Head of caudate nucleus (tissue), 42 donors: ENCODE measurements around the gene JAK1.

Experiments
- DNase-seq, 42 donors: peaks; one replicate each; pipeline versions ENCODE4 v3.0.0 to v3.0.0-alpha.2; 2020 to 2021; ENCODE audit warnings: mixed read lengths in 7 of 42
- intact Hi-C: fragments of 100-400 bp; cut with DNase I; formaldehyde crosslinking; loops from one replicate; pipeline ENCODE4 v1.15.0; 2022

Gene JAK1

DNA sequence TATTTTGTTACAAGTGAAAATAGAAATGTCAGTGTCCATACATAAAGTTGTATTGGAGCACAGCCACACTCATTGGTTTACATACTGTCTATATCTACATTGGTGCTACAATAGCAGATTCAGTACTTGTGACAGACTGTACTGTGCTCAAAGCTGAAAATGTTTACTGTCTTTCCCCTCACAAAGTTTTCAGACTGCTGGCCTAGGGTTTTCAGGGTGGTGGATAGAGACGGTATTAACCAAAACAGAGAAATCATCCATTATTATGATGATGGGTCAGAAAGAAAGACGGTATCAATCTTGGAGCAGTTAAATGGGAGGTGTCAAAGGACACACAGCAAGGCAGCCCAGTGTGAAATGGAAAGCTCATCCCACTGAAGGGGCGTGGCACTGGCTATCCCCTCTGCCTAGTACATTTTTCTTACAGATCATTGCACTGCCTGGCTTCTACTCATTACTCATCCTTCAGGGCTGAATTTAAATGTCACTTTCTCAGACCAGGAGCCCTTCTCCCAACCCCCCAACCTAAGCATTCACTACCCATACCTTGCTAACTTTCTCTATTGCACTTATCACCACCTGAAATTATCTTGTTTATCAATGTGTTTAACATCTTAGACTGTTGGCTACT is 10.2 kb downstream of the JAK1 start:
- intact Hi-C loops: no loop called here
- DNase-seq: no peak

GRCh38 chr1:64955097-64956009 is 11.0 kb downstream of the JAK1 start:
- no peak for DNase-seq
- intact Hi-C loops: no loop called here

DNA sequence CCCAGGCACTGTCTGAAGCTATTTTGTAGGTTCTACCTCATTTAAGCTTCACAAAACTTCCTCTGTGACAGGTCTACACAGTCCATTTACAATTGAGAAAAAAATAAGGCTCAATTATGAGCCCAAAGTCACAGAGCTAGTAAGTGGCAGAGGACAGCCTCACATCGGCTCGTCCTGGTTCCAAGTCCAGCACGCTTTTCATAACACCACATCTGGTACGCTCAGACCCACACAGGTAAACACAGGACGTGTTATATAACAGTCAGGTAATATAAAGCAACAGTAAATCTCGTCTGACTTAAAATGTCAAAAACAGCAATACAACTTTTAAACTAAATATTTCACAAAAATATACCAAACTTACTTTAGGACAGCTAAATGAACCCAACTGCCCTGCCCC is 13.1 kb downstream of the JAK1 start:
- intact Hi-C loops: no loop called here
- DNase-seq: no peak

GRCh38 chr1:64950284-64950809 is 16.0 kb downstream of the JAK1 start:
- DNase-seq: no peak

DNA sequence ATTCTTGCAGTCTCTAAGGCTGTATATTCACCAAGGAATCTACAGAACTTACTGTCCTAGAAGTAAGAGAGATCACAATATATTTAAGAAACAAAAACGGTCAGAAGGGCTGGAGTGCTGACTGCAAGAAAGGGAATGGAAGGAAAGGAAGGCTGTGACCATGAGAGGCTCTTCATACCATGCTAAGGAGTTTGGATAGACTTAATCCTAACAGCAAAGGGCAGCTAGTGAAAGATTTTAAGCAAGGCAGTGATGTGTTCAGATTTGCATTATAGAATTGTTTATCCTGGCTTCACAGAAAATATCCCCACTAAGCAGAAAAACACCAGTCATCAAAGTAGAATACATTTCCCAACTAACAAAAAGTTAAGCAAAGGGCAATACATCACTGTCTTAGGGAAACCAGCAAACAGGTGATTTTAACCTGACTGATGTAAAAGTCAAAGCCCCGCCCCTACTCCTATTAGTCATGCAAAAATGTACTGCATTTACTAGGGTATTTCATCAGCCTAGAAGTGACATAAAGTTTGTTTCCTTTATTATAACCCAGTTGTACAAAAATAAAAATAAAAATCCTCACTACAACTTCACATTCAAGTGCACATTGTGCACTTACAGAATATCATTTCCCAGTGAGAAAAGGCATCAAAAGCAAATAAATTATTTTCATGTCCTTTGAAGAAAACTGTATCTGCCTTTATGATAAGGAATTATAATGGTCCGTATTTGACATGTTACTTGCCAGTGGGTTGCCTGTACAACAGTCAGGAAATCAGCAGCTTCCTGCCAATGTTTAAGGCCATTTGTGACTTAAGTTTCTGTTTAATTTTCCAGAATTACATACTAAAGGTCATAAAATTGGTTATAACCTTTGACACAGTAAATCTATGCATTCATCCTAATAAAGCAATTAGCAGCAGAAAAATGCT is 17.2 kb downstream of the JAK1 start:
- DNase-seq: no peak
- intact Hi-C loops: no loop called here

More at GRCh38 chr1:64950284-64950809, 16.0 kb downstream of the JAK1 start:
- intact Hi-C loops: no loop called here

- no peak for DNase-seq
- intact Hi-C loops: no loop called here
Observed at GRCh38 chr1:64948216-64948615, 18.1 kb downstream of the JAK1 start.

GRCh38 chr1:64946916-64947315 is 19.4 kb downstream of the JAK1 start:
- intact Hi-C loops: no loop called here

GRCh38 chr1:64944913-64945312 is 21.4 kb downstream of the JAK1 start:
- no peak for DNase-seq
- intact Hi-C loops: no loop called here

More at GRCh38 chr1:64946916-64947315, 19.4 kb downstream of the JAK1 start:
- DNase-seq: no peak

GRCh38 chr1:64942675-64943074 is 23.7 kb downstream of the JAK1 start:
- intact Hi-C loops: no loop called here
- no peak for DNase-seq

GRCh38 chr1:64942118-64942517 is 24.2 kb downstream of the JAK1 start:
- intact Hi-C loops: no loop called here
- no peak for DNase-seq

- DNase-seq: no peak
- intact Hi-C loops: no loop called here
Observed at GRCh38 chr1:64941461-64942117, 24.8 kb downstream of the JAK1 start.

GRCh38 chr1:64940025-64940424 is 26.3 kb downstream of the JAK1 start:
- intact Hi-C loops: no loop called here
- no peak for DNase-seq

DNA sequence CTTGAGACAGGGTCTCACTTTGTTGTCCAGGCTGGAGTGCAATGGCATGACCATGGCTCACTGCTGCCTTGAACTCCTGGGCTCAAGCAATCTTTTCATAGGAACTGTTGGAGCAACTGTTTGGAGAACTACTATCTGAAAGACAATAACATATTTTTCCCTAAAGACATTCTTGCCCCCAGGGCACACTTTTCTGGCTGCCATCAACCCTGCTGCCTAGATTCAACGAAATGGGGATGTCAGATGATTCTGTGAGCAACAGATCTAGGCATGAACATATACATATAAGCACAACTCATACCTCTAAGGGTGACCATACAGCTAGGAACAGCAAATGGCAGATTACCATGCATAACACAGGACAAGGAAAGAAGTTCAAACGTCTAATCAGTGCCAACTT is 27.4 kb downstream of the JAK1 start:
- intact Hi-C loops: no loop called here
- DNase-seq: no peak

- intact Hi-C loops: no loop called here
- DNase-seq: peak in 2 of 42 donors; percentile 19 to 28
Observed at GRCh38 chr1:64936956-64937355, 29.4 kb downstream of the JAK1 start.

- intact Hi-C loops: no loop called here
- no peak for DNase-seq
Observed at GRCh38 chr1:64935551-64936155, 30.7 kb downstream of the JAK1 start.

GRCh38 chr1:64934878-64935275 is 31.5 kb downstream of the JAK1 start:
- intact Hi-C loops: no loop called here
- DNase-seq: no peak

- DNase-seq: no peak
- intact Hi-C loops: no loop called here
Observed at GRCh38 chr1:64934115-64934877, 32.1 kb downstream of the JAK1 start.
